ENCODE data around the gene PLXDC2. TPM values are rescaled to one million over a fixed set of nuclear protein-coding genes. Genes with fewer than 3 reads are reported as not detected.

Gene PLXDC2
- total and polyA plus RNA-seq, 2 experiments from 2014 or later = 10.3 to 22.6 TPM

DNA sequence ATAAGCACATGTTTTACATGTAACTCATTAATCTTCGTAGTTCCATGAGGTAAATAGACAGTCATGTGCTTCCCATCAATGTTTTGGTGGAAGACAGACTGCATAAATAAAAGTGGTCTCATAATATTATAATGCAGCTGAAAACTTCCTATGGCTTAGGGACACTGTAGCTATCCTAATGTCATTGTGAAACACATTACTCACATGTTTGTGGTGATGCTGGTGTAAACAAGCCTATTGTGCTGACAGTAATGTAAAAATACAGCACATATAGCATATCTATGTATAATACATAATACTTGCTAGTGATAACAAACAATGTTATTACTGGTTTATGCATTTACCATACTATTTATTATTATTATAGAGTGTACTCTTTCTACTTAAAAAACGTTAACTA lies 37.2 kb upstream of the PLXDC2 start:
- H3K9me3 ChIP-seq (ENCODE audit: low read depth) = no peaks in the 10 kb centered on the region
- no peak for DNase-seq (ENCODE audit: low read depth in 1 of 2, low spot score in 1 of 2)
- TF ChIP-seq, protein P1, sequence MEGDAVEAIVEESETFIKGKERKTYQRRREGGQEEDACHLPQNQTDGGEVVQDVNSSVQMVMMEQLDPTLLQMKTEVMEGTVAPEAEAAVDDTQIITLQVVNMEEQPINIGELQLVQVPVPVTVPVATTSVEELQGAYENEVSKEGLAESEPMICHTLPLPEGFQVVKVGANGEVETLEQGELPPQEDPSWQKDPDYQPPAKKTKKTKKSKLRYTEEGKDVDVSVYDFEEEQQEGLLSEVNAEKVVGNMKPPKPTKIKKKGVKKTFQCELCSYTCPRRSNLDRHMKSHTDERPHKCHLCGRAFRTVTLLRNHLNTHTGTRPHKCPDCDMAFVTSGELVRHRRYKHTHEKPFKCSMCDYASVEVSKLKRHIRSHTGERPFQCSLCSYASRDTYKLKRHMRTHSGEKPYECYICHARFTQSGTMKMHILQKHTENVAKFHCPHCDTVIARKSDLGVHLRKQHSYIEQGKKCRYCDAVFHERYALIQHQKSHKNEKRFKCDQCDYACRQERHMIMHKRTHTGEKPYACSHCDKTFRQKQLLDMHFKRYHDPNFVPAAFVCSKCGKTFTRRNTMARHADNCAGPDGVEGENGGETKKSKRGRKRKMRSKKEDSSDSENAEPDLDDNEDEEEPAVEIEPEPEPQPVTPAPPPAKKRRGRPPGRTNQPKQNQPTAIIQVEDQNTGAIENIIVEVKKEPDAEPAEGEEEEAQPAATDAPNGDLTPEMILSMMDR (IDR thresholded peaks at IDR 0.05; ENCODE audit: low read depth, low read length) = no peak

DNA sequence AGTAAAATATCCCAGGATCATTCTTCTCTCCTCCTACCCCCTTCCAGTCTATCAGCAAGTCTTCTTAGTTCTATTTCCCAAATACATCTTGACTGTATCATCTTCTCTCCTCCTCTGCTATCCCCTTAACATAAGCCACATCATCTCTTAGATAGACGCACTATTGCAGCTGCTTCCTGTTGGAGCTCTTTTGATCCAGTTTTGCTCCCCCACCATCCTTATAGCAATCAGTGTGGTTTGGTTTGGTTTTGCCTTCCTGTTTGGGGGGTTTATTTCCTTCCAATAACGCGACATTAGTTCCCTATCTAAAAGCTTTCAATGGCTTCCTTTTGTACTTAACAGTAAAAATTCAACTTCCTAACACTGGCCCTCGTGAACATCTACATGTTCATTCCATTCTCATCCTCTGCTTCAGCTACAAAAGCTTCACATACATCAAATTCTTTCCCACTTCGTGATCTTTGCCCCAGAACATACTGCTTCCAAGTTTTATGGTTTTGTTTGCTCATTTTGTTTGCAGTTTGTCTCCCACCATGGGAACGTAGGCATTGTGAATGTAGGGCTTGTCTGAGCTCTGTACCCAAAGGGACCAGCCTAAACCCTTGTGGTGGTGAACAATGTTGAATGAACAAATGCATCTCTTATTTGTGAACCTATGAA lies 33.7 kb upstream of the PLXDC2 start:
- no peak overlapping the region for H3K27ac ChIP-seq
- no peaks in the 10 kb centered on the region for H3K36me3 ChIP-seq
- H3K27me3 ChIP-seq = no peaks in the 10 kb centered on the region
- H3K4me1 ChIP-seq (ENCODE audit: low read depth) = no peaks in the 10 kb centered on the region
- no peak overlapping the region for H3K4me3 ChIP-seq
- DNase-seq (ENCODE audit: low read depth in 1 of 2, low spot score in 1 of 2) = no peak
- H3K9me3 ChIP-seq (ENCODE audit: low read depth) = no peaks in the 10 kb centered on the region
- TF ChIP-seq, protein P1 (IDR thresholded peaks at IDR 0.05; ENCODE audit: low read depth, low read length) = no peak

More for the DNA sequence above, 37.2 kb upstream of the PLXDC2 start:
- H3K36me3 ChIP-seq = no peaks in the 10 kb centered on the region
- H3K4me3 ChIP-seq = no peak overlapping the region
- H3K27me3 ChIP-seq = no peaks in the 10 kb centered on the region
- H3K4me1 ChIP-seq (ENCODE audit: low read depth) = no peaks in the 10 kb centered on the region
- no peak overlapping the region for H3K27ac ChIP-seq

DNA sequence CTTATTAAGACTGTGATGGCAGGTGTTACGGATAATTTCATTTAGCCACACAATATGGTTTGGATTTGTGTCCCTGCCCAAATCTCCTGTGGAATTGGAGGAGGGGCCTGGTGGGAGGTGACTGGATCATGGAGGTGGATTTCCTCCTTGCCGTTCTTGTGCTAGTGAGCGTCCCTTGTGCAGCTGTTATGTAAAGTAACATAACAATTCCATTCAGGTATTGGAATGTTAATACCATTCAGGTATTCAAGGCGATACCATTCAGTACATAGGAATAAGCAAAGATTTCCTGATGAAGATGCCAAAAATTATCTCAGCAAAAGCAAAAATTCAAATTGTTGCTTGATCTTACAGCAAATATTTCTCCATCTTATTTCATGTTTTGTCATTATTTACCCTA lies 32.5 kb upstream of the PLXDC2 start:
- H3K27ac ChIP-seq = no peak overlapping the region
- DNase-seq (ENCODE audit: low read depth in 1 of 2, low spot score in 1 of 2) = no peak
- no peaks in the 10 kb centered on the region for H3K4me1 ChIP-seq (ENCODE audit: low read depth)
- H3K4me3 ChIP-seq = no peak overlapping the region
- no peaks in the 10 kb centered on the region for H3K27me3 ChIP-seq
- H3K36me3 ChIP-seq = no peaks in the 10 kb centered on the region
- H3K9me3 ChIP-seq (ENCODE audit: low read depth) = no peaks in the 10 kb centered on the region
- TF ChIP-seq, protein P1 (IDR thresholded peaks at IDR 0.05; ENCODE audit: low read depth, low read length) = no peak

DNA sequence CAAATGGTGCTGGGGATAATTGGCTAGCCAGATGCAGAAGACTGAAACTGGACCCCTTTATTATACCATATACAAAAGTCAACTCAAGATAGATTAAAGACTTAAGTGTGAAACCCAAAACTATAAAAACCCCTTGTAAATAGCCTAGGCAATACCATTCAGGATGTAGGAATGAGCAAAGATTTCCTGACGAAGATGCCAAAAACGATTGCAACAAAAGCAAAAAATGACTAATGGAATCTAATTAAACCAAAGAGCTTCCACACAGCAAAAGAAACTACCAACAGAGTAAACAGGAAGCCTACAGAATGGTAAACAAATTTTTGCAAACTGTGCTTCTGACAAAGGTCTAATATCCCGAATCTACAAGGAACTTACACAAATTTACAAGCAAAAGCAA lies 30.9 kb upstream of the PLXDC2 start:
- Histone ChIP-seq H3K9me3 (ENCODE audit: low read depth) (no peaks in the 10 kb centered on the region), H3K27me3 (no peaks in the 10 kb centered on the region), H3K4me1 (ENCODE audit: low read depth) (no peaks in the 10 kb centered on the region), H3K36me3 (no peaks in the 10 kb centered on the region), H3K27ac (no peak overlapping the region), H3K4me3 (no peak overlapping the region)
- TF ChIP-seq, protein P1 (IDR thresholded peaks at IDR 0.05; ENCODE audit: low read depth, low read length) = no peak
- peak in 1 of 2 donors; percentile 64 for DNase-seq (ENCODE audit: low read depth in 1 of 2, low spot score in 1 of 2)

DNA sequence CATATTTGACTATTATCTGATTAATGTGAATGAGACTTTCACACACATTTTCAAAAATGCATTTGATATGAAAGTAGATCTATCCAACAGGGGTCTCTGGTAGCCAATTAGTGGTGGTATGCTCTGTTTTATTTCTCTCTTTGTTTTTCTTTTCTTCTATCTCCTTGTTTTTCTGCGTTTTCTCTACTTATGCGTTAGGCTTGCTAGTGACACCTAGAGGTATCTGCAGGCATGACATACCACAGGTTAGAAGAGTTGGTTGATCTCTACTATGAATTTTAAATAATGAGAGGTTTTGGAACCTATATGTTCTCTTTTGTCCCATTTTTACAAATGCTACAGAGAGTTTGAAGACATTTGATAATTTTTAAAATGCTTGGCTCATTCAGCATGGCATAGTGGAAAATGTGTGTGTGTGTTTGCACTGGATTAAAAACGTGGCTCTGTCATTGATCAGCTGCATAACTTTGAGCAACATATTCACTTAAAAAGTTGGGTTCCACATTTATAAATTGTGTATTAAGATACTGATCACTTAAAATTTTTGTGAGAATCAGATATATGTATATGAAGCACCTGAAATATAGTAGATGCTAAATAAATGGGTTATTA lies 28.1 kb upstream of the PLXDC2 start:
- DNase-seq (ENCODE audit: low read depth in 1 of 2, low spot score in 1 of 2) = peak; percentile 63 to 82
- H3K36me3 ChIP-seq = no peaks in the 10 kb centered on the region
- H3K4me1 ChIP-seq (ENCODE audit: low read depth) = no peaks in the 10 kb centered on the region

More for the DNA sequence above, 28.1 kb upstream of the PLXDC2 start:
- H3K27me3 ChIP-seq = no peaks in the 10 kb centered on the region
- H3K4me3 ChIP-seq = no peak overlapping the region
- H3K27ac ChIP-seq = no peak overlapping the region
- TF ChIP-seq, protein P1 (IDR thresholded peaks at IDR 0.05; ENCODE audit: low read depth, low read length) = peak; percentile 97
- H3K9me3 ChIP-seq (ENCODE audit: low read depth) = no peaks in the 10 kb centered on the region
